H1 (cell line): ENCODE data around the gene LSM7. TPM values are rescaled to one million over a fixed set of nuclear protein-coding genes. Genes with fewer than 3 reads are reported as not detected.

Source experiments
- CTCF ChIA-PET: fragments of 300-600 bp; sonication (Branson Sonifier 250); formaldehyde crosslinking; loops from one replicate; lab custom pipeline; 2021; ENCODE audit not compliant: partially characterized antibody; lab: Charles Lee
- POLR2A ChIA-PET: fragments of 300-600 bp; sonication (Branson Sonifier 250); formaldehyde crosslinking; loops from one replicate; lab custom pipeline; 2021; ENCODE audit warnings: inconsistent platforms; ENCODE audit not compliant: partially characterized antibody; lab: Charles Lee
- DNase-seq, 2 experiments: peaks; one replicate each; pipeline versions ENCODE4 v3.0.0 to v3.0.0-alpha.2; 2010 to 2022; ENCODE audit warnings: low spot score in 2 of 2, low read depth in 1 of 2, mixed read lengths in 1 of 2
- FAIRE-seq: peaks from 2 replicates; lab custom pipeline; 2011; peaks lifted over from hg19 to GRCh38; lab: Jason Lieb, UNC
- H2AFZ ChIP-seq: 2 replicates; pipeline ENCODE4 v1.8.1; 2012; ENCODE audit warnings: low read length, inconsistent platforms
- H2AK5ac ChIP-seq: 2 replicates; pipeline ENCODE4 v1.6.1; 2013; ENCODE audit warnings: low read depth, low read length
- H2BK120ac ChIP-seq: replicated peaks from 2 replicates; pipeline ENCODE3; 2013; ENCODE audit warnings: low read depth, low read length, inconsistent platforms
- H2BK12ac ChIP-seq: 2 replicates; pipeline ENCODE4 v1.6.1; 2013; ENCODE audit warnings: low read depth, low read length
- H2BK15ac ChIP-seq: 2 replicates; pipeline ENCODE4 v1.6.1; 2013; ENCODE audit warnings: low read length
- H2BK20ac ChIP-seq: 2 replicates; pipeline ENCODE4 v1.6.1; 2013; ENCODE audit warnings: low read length
- H2BK5ac ChIP-seq: 2 replicates; pipeline ENCODE4 v1.6.1; 2013; ENCODE audit warnings: low read depth, low read length
- H3K14ac ChIP-seq: 2 replicates; pipeline ENCODE4 v1.6.1; 2013; ENCODE audit warnings: inconsistent platforms; ENCODE audit not compliant: insufficient read length
- H3K18ac ChIP-seq: 2 replicates; pipeline ENCODE4 v1.6.1; 2013; ENCODE audit warnings: low read length; ENCODE audit errors: extremely low read depth
- H3K23ac ChIP-seq: 2 replicates; pipeline ENCODE4 v1.6.1; 2013; ENCODE audit warnings: inconsistent platforms; ENCODE audit not compliant: insufficient read length
- H3K23me2 ChIP-seq: 2 replicates; pipeline ENCODE4 v1.6.1; 2013; ENCODE audit warnings: low read depth, low read length
- H3K27ac ChIP-seq: 2 replicates; pipeline ENCODE4 v1.6.1; 2011; ENCODE audit warnings: low read depth, low read length, inconsistent platforms
- H3K27me3 ChIP-seq, 4 experiments: replicated peaks in 1 of 4; 1 replicate in 1 of 4; 2 replicates in 3 of 4; pipeline versions ENCODE4 v1.6.1 to v1.8.1; 2011 to 2013; ENCODE audit warnings: low read length in 3 of 4, mild to moderate bottlenecking in 3 of 4, inconsistent platforms in 2 of 4, mixed read lengths in 2 of 4, moderate library complexity in 1 of 4; ENCODE audit not compliant: control insufficient read depth in 3 of 4, insufficient read depth in 3 of 4; ENCODE audit errors: extremely low read depth in 1 of 4
- H3K36me3 ChIP-seq, 4 experiments: 2 replicates each; pipeline versions ENCODE4 v1.6.1 to v1.8.1; 2011 to 2013; ENCODE audit warnings: mild to moderate bottlenecking in 4 of 4, low read length in 3 of 4, moderate library complexity in 2 of 4, control low read depth in 1 of 4, inconsistent platforms in 1 of 4; ENCODE audit not compliant: insufficient read depth in 4 of 4, control insufficient read depth in 2 of 4
- H3K4ac ChIP-seq: replicated peaks from 2 replicates; pipeline ENCODE3; 2013; ENCODE audit warnings: low read length, low read depth, mixed read lengths, inconsistent platforms; ENCODE audit not compliant: insufficient read length
- H3K4me1 ChIP-seq, 4 experiments: replicated peaks in 1 of 4; 1 replicate in 1 of 4; 2 replicates in 3 of 4; pipeline versions ENCODE4 v1.6.1 to v1.8.1; 2011 to 2013; ENCODE audit warnings: low read length in 3 of 4, inconsistent platforms in 2 of 4, mixed read lengths in 1 of 4; ENCODE audit not compliant: insufficient read depth in 4 of 4, control insufficient read depth in 3 of 4
- H3K4me2 ChIP-seq, 2 experiments: 2 replicates each; pipeline versions ENCODE4 v1.6.1 to v1.8.1; 2011 to 2013; ENCODE audit warnings: low read depth in 2 of 2, low read length in 2 of 2, control low read depth in 1 of 2, inconsistent platforms in 1 of 2, mild to moderate bottlenecking in 1 of 2; ENCODE audit not compliant: insufficient read depth in 1 of 2
- H3K4me3 ChIP-seq, 4 experiments: fragments of 200-600, 300-600 bp in 1 of 4; sonication (generic), shearing (Covaris generic), sonication (Bioruptor Twin) in 1 of 4; 2 replicates each; pipeline versions ENCODE4 v1.5.1 to v1.8.1; 2011 to 2016; ENCODE audit warnings: low read length in 4 of 4, low read depth in 3 of 4, control low read depth in 2 of 4, inconsistent platforms in 2 of 4, mild to moderate bottlenecking in 2 of 4, mixed read lengths in 1 of 4, moderate library complexity in 1 of 4; ENCODE audit not compliant: insufficient read depth in 2 of 4; ENCODE audit errors: extremely low read depth in 1 of 4
- H3K56ac ChIP-seq: replicated peaks from 2 replicates; pipeline ENCODE3; 2013; ENCODE audit warnings: low read depth, mild to moderate bottlenecking, mixed read lengths, low read length, inconsistent platforms; ENCODE audit not compliant: insufficient read length
- H3K79me1 ChIP-seq: 2 replicates; pipeline ENCODE4 v1.6.1; 2013; ENCODE audit warnings: low read depth, low read length, control low read depth
- H3K79me2 ChIP-seq, 2 experiments: 2 replicates each; pipeline versions ENCODE4 v1.6.1 to v1.8.1; 2012 to 2013; ENCODE audit warnings: low read length in 2 of 2, mild to moderate bottlenecking in 2 of 2, inconsistent platforms in 1 of 2; ENCODE audit not compliant: insufficient read depth in 2 of 2, control insufficient read depth in 1 of 2
- H3K9ac ChIP-seq, 4 experiments: replicated peaks in 1 of 4; 1 replicate in 1 of 4; 2 replicates in 3 of 4; pipeline versions ENCODE4 v1.6.1 to v1.8.1; 2011 to 2013; ENCODE audit warnings: low read depth in 3 of 4, low read length in 3 of 4, control low read depth in 2 of 4, mild to moderate bottlenecking in 2 of 4, moderate library complexity in 2 of 4, inconsistent platforms in 1 of 4; ENCODE audit errors: extremely low read depth in 1 of 4
- H3K9me3 ChIP-seq, 2 experiments: 2 replicates each; pipeline versions ENCODE4 v1.6.1 to v1.8.1; 2012 to 2013; ENCODE audit warnings: mild to moderate bottlenecking in 2 of 2, moderate library complexity in 2 of 2, control low read depth in 1 of 2, inconsistent platforms in 1 of 2, low read depth in 1 of 2, low read length in 1 of 2, mixed read lengths in 1 of 2; ENCODE audit not compliant: insufficient read depth in 2 of 2
- H4K20me1 ChIP-seq, 2 experiments: replicated peaks in 1 of 2; 2 replicates each; pipeline versions ENCODE3 to v1.8.1; 2011 to 2013; ENCODE audit warnings: inconsistent platforms in 2 of 2, low read length in 2 of 2, mild to moderate bottlenecking in 1 of 2; ENCODE audit not compliant: insufficient read depth in 2 of 2, control insufficient read depth in 1 of 2
- H4K5ac ChIP-seq: 2 replicates; pipeline ENCODE4 v1.6.1; 2013; ENCODE audit warnings: low read length, low read depth, mixed read lengths, inconsistent platforms; ENCODE audit not compliant: insufficient read length
- H4K8ac ChIP-seq: 2 replicates; pipeline ENCODE4 v1.8.0; 2013; ENCODE audit warnings: mild to moderate bottlenecking, moderate library complexity, low read length, inconsistent platforms; ENCODE audit not compliant: insufficient read depth; ENCODE audit errors: extremely low read depth
- H4K91ac ChIP-seq: replicated peaks from 2 replicates; pipeline ENCODE3; 2013; ENCODE audit warnings: low read length, mixed read lengths, inconsistent platforms; ENCODE audit not compliant: insufficient read length
- GABPA ChIP-seq: IDR thresholded peaks from 2 replicates; pipeline ENCODE4 v1.6.1; 2011; ENCODE audit warnings: mild to moderate bottlenecking, low read length, moderate library complexity, borderline replicate concordance; ENCODE audit not compliant: insufficient read depth
- JUND ChIP-seq: IDR thresholded peaks from 2 replicates; pipeline ENCODE4 v1.6.1; 2011; ENCODE audit warnings: mild to moderate bottlenecking, improper control_type of control experiment, low read length
- KDM4A ChIP-seq: IDR thresholded peaks from one replicate; pipeline ENCODE4 v1.7.1; 2012; ENCODE audit warnings: low read depth, mild to moderate bottlenecking, moderate library complexity, low read length, inconsistent platforms; ENCODE audit not compliant: severe bottlenecking
- SAP30 ChIP-seq: fragments of 300-600 bp; sonication (generic); IDR thresholded peaks from 2 replicates; pipeline ENCODE4 v1.7.1; 2012; ENCODE audit warnings: low read length, moderate library complexity, mild to moderate bottlenecking, inconsistent platforms; ENCODE audit not compliant: insufficient read depth, insufficient replicate concordance
- WGBS, 2 experiments: shearing (Covaris generic) in 1 of 2; methylation state at CpG; one replicate each; pipeline versions ENCODE4 v1.1.6 to v1.1.7; 2013 to 2015; ENCODE audit warnings: low lambda C conversion rate in 2 of 2, mixed read lengths in 2 of 2, inconsistent platforms in 1 of 2, low coverage in 1 of 2, missing lambda C conversion rate in 1 of 2; ENCODE audit not compliant: insufficient replicate concordance in 2 of 2, insufficient coverage in 1 of 2, insufficient read length in 1 of 2; ENCODE audit errors: extremely low coverage in 1 of 2, missing lambda C conversion rate in 1 of 2; 5-methylcytosine and 5-hydroxymethylcytosine counted together
- polyA plus RNA-seq, 7 experiments: library from polyadenylated mRNA; depleted of rRNA in 3 of 7; stranded (reverse) in 5 of 7; unstranded in 2 of 7; fragments of >200 nt in 5 of 7; fragments of 200-250 nt in 2 of 7; gene quantifications; 1 replicate in 5 of 7; 2 replicates in 1 of 7; 4 replicates in 1 of 7; pipeline versions ENCODE4 v1.2.1 to v1.2.3, GENCODE V29; 2011 to 2013; ENCODE audit warnings: missing spikeins in 2 of 7, mixed read lengths in 2 of 7
- total RNA-seq: library from RNA; stranded (reverse); fragmentation: NEBNext Ultra II Directional; extraction: Animal tissue kit (Norgen Biotek cat#: 25700); gene quantifications from 2 replicates; pipeline ENCODE4 v1.2.1, GENCODE V29; 2021
- TF ChIP-seq, protein P1 (sequence below): IDR thresholded peaks from 2 replicates; pipeline ENCODE4 v1.6.1; 2012; ENCODE audit warnings: inconsistent platforms
- TF ChIP-seq, protein P2 (sequence below): IDR thresholded peaks from 2 replicates; pipeline ENCODE4 v1.6.1; 2011; ENCODE audit warnings: low read length, improper control_type of control experiment

LSM7 gene
- total and polyA plus RNA-seq, 2 of the 8 experiments (the other 6 are each of a cell fraction or from before 2014, with no cell fraction given): 228 to 1,335 TPM

DNA sequence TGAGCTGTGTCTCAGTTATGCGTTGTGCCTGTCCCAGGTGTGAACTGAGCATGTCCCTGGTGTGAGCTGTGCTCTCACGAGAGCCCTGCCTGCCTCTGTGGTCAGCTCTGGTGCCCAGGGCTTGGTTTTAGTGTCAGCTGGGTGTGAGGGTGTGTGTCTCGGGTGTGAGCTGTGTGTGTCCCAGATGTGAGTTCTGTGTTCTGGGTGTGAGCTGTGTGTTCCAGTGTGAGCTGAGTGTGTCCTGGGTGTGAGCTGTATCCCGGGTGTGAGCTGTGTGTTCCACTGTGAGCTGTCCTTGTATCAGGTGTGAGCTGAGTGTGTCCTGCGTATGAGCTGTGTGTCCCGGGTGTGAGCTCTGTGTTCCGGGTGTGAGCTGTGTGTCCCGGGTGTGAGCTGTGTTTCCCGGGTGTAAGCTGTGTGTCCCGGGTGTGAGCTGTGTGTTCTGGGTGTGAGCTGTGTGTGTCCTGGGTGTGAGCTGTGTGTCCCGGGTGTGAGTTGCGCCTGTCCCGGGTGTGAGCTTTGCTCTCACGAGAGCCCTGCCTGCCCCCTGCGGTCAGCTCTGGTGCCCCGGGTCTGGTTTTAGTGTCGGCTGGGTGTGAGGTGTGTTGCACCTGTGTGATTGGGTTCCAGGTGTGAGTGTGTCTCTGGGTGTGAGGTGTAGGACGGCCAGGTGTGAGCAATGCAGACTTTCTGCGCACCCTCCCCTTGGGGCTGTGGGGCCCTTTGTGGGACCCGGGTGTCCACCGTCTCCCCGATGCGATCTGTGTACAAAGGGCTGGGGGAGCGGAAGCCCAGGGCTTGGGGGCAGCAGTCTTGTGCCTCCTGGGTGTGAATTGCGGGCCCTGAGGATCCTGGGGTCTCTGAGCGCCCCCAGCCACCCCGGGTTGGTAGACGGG is 39.3 kb downstream of the LSM7 start:
- no peak for DNase-seq
- 86% methylated on average over 22 of the region's 28 CpGs; no CpG with 5 or more reads in 1 of the 2 experiments for WGBS, 2 experiments
- Histone ChIP-seq H3K9me3 (no peaks in the 10 kb centered on the region), H2BK20ac (no peak overlapping the region), H3K23me2 (peaks cover 10% of the 10 kb centered on the region; the same call in 1 of the 2 replicates), H3K56ac (no peak overlapping the region), H2BK12ac (peak overlapping the region; percentile 84; the same call in 1 of the 2 replicates), H3K4me1 (peaks cover 0 to 22% (median 9%) of the 10 kb centered on the region in 4 experiments; a peak in 5 of 7 replicates), H2BK15ac (peak overlapping the region; percentile 75), H3K4me2 (peak overlapping the region in 1 of 2 experiments; percentile 8; a peak in 2 of 4 replicates), H3K14ac (no peak overlapping the region), H3K9ac (no peak overlapping the region), H2AFZ (no peak overlapping the region), H3K79me2 (no peaks in the 10 kb centered on the region), H3K79me1 (no peaks in the 10 kb centered on the region), H3K23ac (no peak overlapping the region), H4K8ac (no peak overlapping the region), H3K4ac (no peak overlapping the region), H4K91ac (peak overlapping the region; percentile 40), H3K27ac (no peak overlapping the region), H3K36me3 (peaks cover 0 to 6% (median 0%) of the 10 kb centered on the region in 4 experiments; a peak in 1 of 8 replicates), H2BK5ac (no peak overlapping the region; the same call in 1 of the 2 replicates), H3K18ac (no peak overlapping the region; the same call in 1 of the 2 replicates), H3K27me3 (peaks cover 40 to 66% (median 59%) of the 10 kb centered on the region in 4 experiments), H2BK120ac (peak overlapping the region; percentile 43), H4K5ac (no peak overlapping the region), H3K4me3 (peak overlapping the region in 1 of 4 experiments; percentile 56; a peak in 2 of 8 replicates), H4K20me1 (peaks cover 0 to 11% of the 10 kb centered on the region in 2 experiments), H2AK5ac (peak overlapping the region; percentile 84; the same call in 1 of the 2 replicates)
- no peak for FAIRE-seq
- ChIA-PET CTCF (interaction anchor here (0.8 to 5.0 kb wide), 8 partner anchors 12 to 111 kb away, joined by 3 to 46 read pairs (median 5); no protein-coding TSS in a partner anchor), POLR2A (interaction anchor here (0.8 to 3.1 kb wide), 8 partner anchors 10 to 45 kb away, joined by 3 to 25 read pairs (median 4); no protein-coding TSS in a partner anchor)
- no peak for TF ChIP-seq SAP30
- TF ChIP-seq, protein P1, sequence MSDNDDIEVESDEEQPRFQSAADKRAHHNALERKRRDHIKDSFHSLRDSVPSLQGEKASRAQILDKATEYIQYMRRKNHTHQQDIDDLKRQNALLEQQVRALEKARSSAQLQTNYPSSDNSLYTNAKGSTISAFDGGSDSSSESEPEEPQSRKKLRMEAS: no peak
- TF ChIP-seq JUND: no peak
- TF ChIP-seq, protein P2, sequence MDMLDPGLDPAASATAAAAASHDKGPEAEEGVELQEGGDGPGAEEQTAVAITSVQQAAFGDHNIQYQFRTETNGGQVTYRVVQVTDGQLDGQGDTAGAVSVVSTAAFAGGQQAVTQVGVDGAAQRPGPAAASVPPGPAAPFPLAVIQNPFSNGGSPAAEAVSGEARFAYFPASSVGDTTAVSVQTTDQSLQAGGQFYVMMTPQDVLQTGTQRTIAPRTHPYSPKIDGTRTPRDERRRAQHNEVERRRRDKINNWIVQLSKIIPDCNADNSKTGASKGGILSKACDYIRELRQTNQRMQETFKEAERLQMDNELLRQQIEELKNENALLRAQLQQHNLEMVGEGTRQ: no peak
- no peak for TF ChIP-seq KDM4A
- no peak for TF ChIP-seq GABPA
